ENCODE data around the gene RPH3AL.

Gene RPH3AL

DNA sequence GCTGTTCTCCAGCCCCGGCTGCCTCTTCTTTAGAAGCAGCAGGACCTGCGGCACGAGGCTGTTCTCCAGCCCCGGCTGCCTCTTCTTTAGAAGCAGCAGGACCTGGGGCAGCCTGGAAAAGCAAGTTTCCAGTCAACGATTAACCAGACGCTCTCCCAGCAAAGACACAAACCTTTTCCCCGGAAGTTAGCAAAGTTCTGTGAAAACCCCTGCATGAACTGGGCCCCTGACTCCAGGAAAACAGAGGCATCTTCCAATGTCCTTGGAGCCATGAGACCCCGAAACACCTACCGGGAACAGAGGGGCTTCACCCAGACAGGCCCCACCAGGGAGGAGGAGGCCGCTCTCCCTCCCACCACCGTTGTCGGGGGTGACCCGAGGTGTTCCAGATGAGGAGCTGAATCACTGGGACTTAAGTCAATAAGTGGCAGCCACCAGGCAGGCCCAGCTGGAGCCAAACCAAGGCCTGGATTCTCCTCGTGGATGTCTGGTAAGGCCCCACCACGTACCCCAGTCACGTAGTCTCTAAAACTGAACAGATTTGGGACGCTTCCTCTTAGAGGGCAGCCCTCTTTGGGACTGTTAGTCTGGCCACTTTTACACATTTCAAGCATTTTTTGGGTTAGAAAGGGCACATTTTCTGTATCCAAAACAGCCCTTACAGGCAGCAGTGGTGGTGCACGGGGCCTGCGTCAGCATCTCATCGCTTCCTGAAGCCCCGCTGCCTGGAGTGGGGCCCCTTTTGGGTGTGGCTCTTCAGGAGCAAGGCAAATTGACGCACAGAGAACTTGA is at the start of gene RPH3AL:
Gene RPH3AL, minus strand, starts transcription at position 387 of the 792 bp plus-strand sequence. CDS start 25,264 bp downstream, outside the sequence.
- peak; percentile 84 for DNase-seq

GRCh38 chr17:400257-400656 is 47.6 kb upstream of the RPH3AL start:
- no peak for DNase-seq

DNA sequence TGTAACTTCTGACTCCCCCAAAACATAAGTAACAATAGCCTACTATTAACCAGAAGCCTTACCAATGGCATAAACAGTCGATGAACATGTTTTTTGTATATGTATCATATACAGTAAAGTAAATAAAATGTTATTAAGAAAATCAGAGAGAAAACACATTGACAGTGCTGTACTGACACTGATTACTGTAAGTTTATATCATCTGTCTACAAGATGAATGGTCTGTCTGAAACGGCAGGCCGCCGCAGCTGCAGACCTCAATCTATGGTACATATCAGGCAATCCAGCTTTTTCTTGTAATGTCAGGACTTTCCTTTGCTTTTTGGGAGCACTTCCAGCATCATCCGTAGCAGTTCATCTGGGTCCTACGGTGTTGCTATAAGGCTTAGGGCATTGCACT is 44.2 kb upstream of the RPH3AL start:
- no peak for DNase-seq

GRCh38 chr17:395974-396373 is 43.4 kb upstream of the RPH3AL start:
- no peak for DNase-seq

- no peak for DNase-seq
Measured at GRCh38 chr17:395179-395578, 42.6 kb upstream of the RPH3AL start.

GRCh38 chr17:394718-395095 is 42.1 kb upstream of the RPH3AL start:
- DNase-seq: no peak

DNA sequence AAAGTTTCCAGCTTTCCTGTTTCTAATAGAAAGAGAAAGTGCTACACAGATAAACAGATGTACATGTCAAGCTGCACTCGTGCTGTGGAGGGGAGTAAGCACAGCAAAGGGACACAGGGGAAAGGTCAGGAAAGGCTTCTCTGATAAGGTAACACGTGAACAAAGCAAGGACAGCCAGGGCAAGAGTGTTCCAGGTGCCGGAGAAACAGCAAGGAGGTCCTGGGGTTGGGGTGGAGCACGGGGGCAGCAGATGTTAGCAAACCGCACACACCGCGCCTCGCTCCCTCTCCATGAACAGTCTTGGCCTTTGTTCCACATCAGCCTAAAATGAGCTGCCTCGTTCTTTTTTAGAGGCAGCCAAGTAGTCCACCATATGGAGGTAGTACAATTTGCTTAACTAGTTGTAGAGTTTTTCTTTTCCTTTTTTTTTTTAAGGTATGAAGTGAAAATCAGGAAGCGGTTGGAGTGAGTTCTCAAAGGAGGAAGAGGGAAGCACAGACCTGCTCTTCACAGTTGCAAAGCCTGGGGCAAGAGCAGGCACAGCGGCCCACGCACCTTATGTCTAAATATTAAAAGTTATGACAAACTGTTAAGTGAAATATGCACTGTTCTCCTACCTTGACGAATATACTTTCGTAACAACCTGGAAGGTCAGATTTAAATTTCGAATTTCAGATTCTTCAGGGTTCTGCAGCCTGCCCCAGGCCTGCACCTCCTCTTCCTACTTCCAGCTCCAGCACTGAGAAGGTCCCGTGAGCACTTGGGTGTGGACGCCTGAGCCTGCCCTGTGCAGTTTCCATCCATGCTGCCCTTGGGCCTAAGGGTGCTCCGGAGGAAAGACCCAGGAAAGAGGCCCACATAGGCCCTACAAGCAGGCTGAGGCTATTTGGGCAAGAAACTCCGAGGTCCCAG is 41.5 kb upstream of the RPH3AL start:
- no peak for DNase-seq

DNA sequence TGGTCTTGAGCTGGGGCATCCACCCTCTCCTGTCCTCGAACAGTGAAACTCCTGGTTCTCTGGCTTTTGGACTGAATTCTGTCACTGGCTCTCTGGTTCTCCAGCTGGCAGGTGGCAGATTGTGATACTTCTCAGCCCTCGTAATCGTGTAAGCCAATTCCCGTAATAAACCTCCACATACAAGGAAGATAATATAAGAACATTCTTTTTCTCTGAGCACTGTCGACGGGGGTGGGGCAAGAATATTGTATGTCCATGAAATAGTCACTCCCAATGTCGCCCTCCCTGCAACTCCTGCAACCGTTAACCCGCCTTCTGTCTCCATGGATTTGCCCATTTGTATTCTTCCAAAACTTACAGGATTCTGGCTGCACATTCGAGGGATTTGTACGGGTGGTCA is 39.2 kb upstream of the RPH3AL start:
- no peak for DNase-seq

GRCh38 chr17:390025-390424 is 37.4 kb upstream of the RPH3AL start:
- no peak for DNase-seq

DNA sequence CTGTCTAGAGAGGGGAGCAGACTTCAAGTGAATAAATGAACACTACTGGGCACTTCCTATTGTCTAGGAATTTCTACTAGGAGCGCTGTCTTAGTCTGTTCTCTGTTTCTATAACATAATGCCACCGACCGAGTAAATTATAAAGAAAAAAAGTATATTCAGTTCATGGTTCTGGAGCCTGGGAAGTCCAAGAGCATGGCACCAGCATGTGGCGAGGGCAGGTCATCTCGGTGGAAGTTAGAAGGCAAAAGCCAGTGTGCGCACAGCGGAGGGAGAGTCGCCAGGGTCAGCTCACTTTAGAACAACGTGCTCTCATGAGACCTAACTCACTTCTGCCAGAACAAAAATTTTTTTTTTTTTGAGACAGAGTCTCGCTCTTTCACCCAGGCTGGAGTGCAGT is 35.5 kb upstream of the RPH3AL start:
- DNase-seq: no peak

GRCh38 chr17:386141-386876 is 33.7 kb upstream of the RPH3AL start:
- peak; percentile 17 for DNase-seq

GRCh38 chr17:385836-386140 is 33.2 kb upstream of the RPH3AL start:
- no peak for DNase-seq

DNA sequence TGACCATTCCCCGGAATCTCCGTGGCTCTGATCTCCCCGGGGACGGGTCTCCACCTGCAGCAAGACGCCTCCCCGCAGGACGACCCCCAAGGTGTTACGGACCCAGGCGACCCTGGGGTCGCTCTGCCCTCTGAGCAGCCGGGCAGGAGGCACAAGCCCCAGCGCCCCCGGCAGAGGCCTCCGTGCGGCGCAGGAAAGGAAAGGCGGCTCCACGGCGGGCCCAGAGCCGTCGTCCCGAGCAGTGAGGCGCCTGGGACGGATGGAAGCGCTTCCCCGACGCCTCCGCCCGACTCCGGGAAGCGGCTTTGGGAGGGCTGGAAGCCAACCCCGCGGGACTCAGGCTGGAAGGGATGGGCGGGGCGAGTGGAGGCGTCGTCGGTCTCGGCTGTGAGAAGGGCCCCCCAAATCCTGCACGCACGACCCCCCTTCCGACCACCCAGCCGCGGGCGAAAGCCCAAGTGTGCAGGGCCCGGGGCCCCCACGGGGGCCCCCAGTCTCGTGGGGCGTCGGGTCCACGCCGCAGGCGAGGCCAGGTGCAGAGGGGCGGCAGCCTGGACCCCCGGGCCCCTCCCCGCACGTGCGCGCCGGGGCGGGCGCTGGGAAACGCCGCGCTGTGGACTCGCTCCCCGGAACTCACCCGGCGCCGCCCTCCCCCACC is 32.7 kb upstream of the RPH3AL start:
- DNase-seq: peak; percentile 28

- DNase-seq: no peak
Measured at GRCh38 chr17:384622-385177, 32.1 kb upstream of the RPH3AL start.

- no peak for DNase-seq
Measured at GRCh38 chr17:383771-384621, 31.4 kb upstream of the RPH3AL start.

DNA sequence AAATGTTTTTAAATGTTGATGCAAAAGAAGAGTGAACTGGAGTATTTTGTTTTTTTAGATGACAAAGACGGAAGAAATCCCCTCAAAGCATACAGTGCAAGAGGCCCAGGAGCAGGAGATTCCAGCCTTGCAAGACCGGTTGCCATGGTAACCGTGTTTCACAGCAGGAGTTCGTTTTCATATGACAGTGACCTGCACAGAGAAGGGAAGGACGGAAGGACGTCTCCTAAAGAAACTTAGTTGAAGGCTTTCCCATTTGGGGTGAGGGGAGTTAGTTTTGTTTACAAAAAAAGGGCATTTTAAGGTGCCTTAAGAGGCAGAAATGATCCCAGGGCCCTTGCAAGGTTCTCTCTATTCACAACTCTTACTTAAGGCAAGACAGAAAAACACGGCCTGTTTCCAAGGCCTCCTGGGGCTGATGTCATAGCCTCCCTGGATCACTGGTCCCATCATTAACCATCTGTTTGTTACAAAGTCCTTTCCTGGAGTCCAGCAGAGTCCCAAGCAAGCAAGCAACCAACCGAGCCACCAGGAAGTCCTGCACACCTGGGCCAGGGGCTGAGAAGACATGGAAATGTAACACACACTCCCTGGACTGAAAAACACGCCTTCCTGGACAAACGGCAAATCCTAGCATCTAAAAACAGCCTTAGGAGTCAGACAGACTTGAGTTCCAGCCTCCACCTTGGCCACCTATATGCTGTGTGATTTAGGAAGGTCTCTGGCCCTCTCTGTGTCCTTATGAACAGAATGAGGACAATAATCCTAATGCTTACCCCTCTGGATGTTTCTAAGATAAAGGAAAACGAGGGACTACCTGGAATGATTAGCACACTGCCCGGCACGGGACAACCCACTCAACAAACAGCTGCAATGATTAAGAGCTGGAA is 30.3 kb upstream of the RPH3AL start:
- DNase-seq: peak; percentile 16

DNA sequence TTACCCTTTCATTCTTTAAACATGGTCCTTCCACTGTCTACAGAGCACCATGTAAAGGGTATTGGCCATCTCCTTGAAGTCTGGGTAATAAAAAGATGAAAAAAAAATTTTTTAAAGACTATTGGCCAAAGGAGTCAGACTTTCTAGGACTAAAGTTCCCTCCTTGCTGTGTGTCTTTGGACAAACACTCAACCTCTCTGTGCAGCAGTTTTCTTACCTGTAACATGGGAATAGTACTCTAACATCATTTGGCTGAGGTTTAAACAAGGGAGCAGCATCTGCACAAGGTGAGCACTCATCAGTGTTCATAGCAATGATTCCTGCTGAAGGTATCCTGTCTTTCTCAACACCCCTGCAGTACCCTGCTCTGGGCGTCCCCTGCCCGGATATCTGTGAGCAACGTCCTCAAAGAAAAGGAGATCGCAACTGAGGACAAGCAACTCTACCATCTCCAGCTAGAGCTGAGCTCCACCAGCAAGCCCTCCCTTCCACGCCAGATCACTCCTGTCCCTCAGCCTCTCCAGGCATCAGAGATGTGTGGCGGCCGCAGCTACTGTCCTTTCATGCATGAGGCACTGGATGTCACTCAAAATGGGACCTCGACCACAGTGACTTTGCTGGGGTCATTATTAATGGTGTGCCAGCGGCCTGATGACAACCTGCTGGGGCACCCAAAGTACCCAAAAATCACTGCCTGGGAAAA is 29.5 kb upstream of the RPH3AL start:
- DNase-seq: no peak

DNA sequence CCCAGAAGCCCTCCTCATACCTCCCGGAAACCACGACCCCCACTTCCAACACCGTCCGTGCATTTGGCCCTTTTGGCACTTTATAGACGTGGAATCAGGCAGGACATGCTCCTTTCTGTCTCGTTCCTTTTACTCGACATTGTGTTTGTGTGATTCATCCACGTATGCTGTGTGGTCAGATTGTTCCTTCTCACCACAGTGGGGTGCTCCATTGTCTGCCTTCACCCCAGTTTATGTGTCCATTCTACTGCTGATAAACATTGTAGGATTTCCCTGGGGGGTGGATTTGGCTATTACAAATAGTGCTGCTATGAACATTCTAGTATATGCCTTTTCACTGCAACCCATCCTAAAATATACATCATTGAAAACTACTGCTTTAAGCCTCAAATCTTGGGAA is 28.9 kb upstream of the RPH3AL start:
- DNase-seq: no peak

DNA sequence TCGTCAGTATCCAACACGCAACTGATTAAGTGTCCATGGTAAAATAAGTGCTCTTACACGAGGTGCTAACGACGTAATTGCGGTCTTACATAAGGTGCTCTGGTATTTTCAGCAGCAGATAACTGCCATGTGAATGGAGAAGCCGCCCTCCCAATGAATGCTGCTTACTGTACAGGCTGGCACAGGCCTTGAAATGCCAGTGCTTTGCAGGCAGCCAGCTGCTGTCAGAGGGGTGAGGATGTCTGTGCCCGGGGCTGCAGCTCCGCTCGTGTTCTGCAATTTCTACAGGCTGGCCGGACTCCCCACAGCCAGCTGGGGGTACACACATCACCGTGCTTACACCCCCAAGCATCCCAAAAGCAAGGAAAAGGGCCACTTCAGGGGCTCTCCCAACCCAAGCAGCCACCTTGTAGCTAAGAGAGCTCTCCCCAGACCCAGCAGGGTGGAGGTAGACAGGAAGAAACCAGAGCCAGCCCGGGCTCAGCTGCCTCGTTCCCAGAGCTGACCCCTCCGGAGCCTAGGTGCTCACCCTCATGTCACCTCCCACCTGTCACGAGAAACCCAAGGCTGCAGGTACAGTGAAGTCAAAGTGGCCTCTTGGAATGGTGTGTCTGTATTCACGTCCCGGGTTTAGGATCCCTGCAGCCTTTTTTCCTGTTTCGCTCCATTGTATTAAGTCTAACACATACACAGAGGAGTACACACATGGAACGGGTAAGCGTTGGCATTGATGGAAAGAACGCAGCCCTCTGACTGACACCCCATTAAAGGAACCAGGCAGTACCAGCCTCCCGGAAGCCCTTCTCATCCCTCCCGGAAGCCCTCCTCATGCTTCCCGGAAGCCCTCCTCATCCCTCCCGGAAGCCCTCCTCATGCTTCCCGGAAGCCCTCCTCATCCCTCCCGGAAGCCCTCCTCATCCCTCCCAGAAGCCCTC is 27.2 kb upstream of the RPH3AL start:
- no peak for DNase-seq

Data from NCI-H2171 treated with DMSO at 0.1 percent for 48 hours (cell line).